ENCODE measurements around the gene TP53I11.

DNA sequence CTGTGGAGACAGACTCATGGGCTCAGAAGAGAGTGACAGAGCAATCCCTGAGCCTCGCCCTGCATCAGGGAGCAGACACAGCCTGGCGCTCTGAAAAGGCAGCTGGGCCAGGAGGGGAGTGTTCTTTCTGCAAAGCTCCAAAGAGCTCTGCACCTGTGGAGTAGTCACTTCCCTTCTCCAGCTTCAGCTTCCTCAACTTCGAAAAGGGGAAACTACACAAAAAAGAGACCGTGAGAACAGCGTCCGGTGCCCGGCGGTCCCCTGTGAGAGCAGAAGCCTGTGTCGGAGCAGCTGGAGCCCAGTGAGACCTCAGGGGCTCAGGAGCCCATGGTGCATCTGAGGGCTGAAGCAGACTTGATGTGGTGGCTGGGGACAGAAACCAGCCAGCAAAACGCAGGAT lies 35.1 kb downstream of the TP53I11 start:
- TF ChIP-seq CTCF (IDR thresholded peaks at IDR 0.05) (no peak), POLR2A (IDR thresholded peaks at IDR 0.05) (no peak)

All from thyroid gland (tissue), 4 donors.